Liver (tissue), 9 donors: ENCODE measurements around the gene DIAPH2. TPM values are rescaled to one million over a fixed set of nuclear protein-coding genes. Genes with fewer than 3 reads are reported as not detected.

ENCODE experiments used
- DNase-seq: peaks from one replicate; pipeline ENCODE4 v3.0.0-alpha.2; 2017; ENCODE audit warnings: low spot score
- H3K27ac ChIP-seq, 2 donors: one replicate each; pipeline ENCODE4 v1.7.0; 2013; ENCODE audit warnings: inconsistent platforms in 2 of 2, low read length in 2 of 2, control low read depth in 1 of 2, low read depth in 1 of 2, mild to moderate bottlenecking in 1 of 2
- H3K27me3 ChIP-seq, 4 donors: one replicate each; pipeline versions ENCODE4 v1.6.1 to v1.7.0; 2013; ENCODE audit warnings: low read length in 3 of 4, inconsistent platforms in 1 of 4, mild to moderate bottlenecking in 1 of 4, moderate library complexity in 1 of 4; ENCODE audit not compliant: control insufficient read depth in 4 of 4, insufficient read depth in 4 of 4
- H3K36me3 ChIP-seq, 4 donors: one replicate each; pipeline versions ENCODE4 v1.6.1 to v1.7.0; 2013; ENCODE audit warnings: low read length in 3 of 4, mild to moderate bottlenecking in 3 of 4, low read depth in 1 of 4, moderate library complexity in 1 of 4; ENCODE audit not compliant: control insufficient read depth in 4 of 4, insufficient read depth in 3 of 4
- H3K4me1 ChIP-seq, 4 donors: one replicate each; pipeline versions ENCODE4 v1.6.1 to v1.7.0; 2013; ENCODE audit warnings: low read length in 3 of 4, mild to moderate bottlenecking in 3 of 4, moderate library complexity in 1 of 4; ENCODE audit not compliant: control insufficient read depth in 4 of 4, insufficient read depth in 4 of 4
- H3K4me3 ChIP-seq, 3 donors: one replicate each; pipeline versions ENCODE4 v1.6.1 to v1.7.0; 2013; ENCODE audit warnings: low read length in 3 of 3, control low read depth in 1 of 3, low read depth in 1 of 3, mild to moderate bottlenecking in 1 of 3
- H3K9ac ChIP-seq, 2 donors: one replicate each; pipeline ENCODE4 v1.7.0; 2013; ENCODE audit warnings: low read length in 2 of 2, mild to moderate bottlenecking in 2 of 2, moderate library complexity in 2 of 2, control low read depth in 1 of 2, low read depth in 1 of 2
- H3K9me3 ChIP-seq, 4 donors: one replicate each; pipeline versions ENCODE4 v1.6.1 to v1.7.0; 2013; ENCODE audit warnings: low read length in 3 of 4; ENCODE audit not compliant: control insufficient read depth in 4 of 4
- CTCF ChIP-seq: fragments of 150-350 bp; IDR thresholded peaks from 2 replicates; pipeline ENCODE4 v1.5.1; 2017; ENCODE audit warnings: improper control_type of control experiment, low read depth, low read length; ENCODE audit not compliant: missing input control
- EGR1 ChIP-seq, 2 donors: IDR thresholded peaks; 2 replicates each; pipeline ENCODE4 v1.6.1; 2016 to 2018; ENCODE audit warnings: antibody characterized with exemption in 2 of 2, low read depth in 2 of 2
- FOXA1 ChIP-seq: IDR thresholded peaks from 2 replicates; pipeline ENCODE4 v1.6.1; 2016; ENCODE audit warnings: antibody characterized with exemption
- FOXA2 ChIP-seq: IDR thresholded peaks from 2 replicates; pipeline ENCODE4 v1.6.1; 2016; ENCODE audit warnings: antibody characterized with exemption
- GABPA ChIP-seq, 2 donors: IDR thresholded peaks in 1 of 2; conservative IDR thresholded peaks in 1 of 2; 2 replicates each; pipeline ENCODE4 v1.6.1; 2016; ENCODE audit warnings: antibody characterized with exemption in 2 of 2, mild to moderate bottlenecking in 1 of 2, moderate library complexity in 1 of 2
- HNF4A ChIP-seq, 2 donors: conservative IDR thresholded peaks; 2 replicates each; pipeline ENCODE4 v1.6.1; 2016; ENCODE audit warnings: antibody characterized with exemption in 2 of 2, mild to moderate bottlenecking in 2 of 2
- HNF4G ChIP-seq: IDR thresholded peaks from 2 replicates; pipeline ENCODE4 v1.6.1; 2016; ENCODE audit warnings: antibody characterized with exemption
- JUND ChIP-seq, 2 donors: IDR thresholded peaks; 2 replicates each; pipeline ENCODE4 v1.6.1; 2016; ENCODE audit warnings: antibody characterized with exemption in 2 of 2
- NR2F2 ChIP-seq: IDR thresholded peaks from 2 replicates; pipeline ENCODE4 v1.6.1; 2016; ENCODE audit warnings: antibody characterized with exemption
- RAD21 ChIP-seq, 2 donors: IDR thresholded peaks; 2 replicates each; pipeline ENCODE4 v1.6.1; 2016; ENCODE audit warnings: antibody characterized with exemption in 2 of 2, mild to moderate bottlenecking in 2 of 2
- RXRA ChIP-seq, 2 donors: IDR thresholded peaks; 2 replicates each; pipeline ENCODE4 v1.6.1; 2017 to 2018; ENCODE audit warnings: antibody characterized with exemption in 2 of 2, mild to moderate bottlenecking in 1 of 2
- SP1 ChIP-seq: IDR thresholded peaks from 2 replicates; pipeline ENCODE4 v1.6.1; 2018; ENCODE audit warnings: antibody characterized with exemption, mild to moderate bottlenecking
- TAF1 ChIP-seq: conservative IDR thresholded peaks from 2 replicates; pipeline ENCODE4 v1.6.1; 2016; ENCODE audit warnings: antibody characterized with exemption, mild to moderate bottlenecking
- YY1 ChIP-seq: IDR thresholded peaks from 2 replicates; pipeline ENCODE4 v1.6.1; 2016; ENCODE audit warnings: antibody characterized with exemption, mild to moderate bottlenecking
- WGBS: extraction: QIAGEN DNeasy Blood & Tissue Kit; methylation state at CpG from one replicate; pipeline ENCODE4 v1.1.7; 2013; 5-methylcytosine and 5-hydroxymethylcytosine counted together
- polyA plus RNA-seq, 2 donors: library from polyadenylated mRNA; stranded (reverse) in 1 of 2; unstranded in 1 of 2; fragments of 200-250 nt in 1 of 2; fragments of >200 nt in 1 of 2; fragmentation: Nextera tagmentation in 1 of 2; extraction: Ambion mirVana in 1 of 2; gene quantifications; one replicate each; pipeline versions ENCODE4 v1.2.1 to v1.2.3, GENCODE V29; 2013 to 2015
- total RNA-seq, 2 donors: library from RNA; depleted of rRNA; stranded (reverse); fragments of >200 nt; gene quantifications; one replicate each; pipeline ENCODE4 v1.2.3, GENCODE V29; 2014
- TF ChIP-seq, protein P1 (sequence below): IDR thresholded peaks from 2 replicates; pipeline ENCODE4 v1.6.1; 2016; ENCODE audit warnings: antibody characterized with exemption
- TF ChIP-seq, protein P2 (sequence below): IDR thresholded peaks from 2 replicates; pipeline ENCODE4 v1.6.1; 2016; ENCODE audit warnings: antibody characterized with exemption, mild to moderate bottlenecking
- TF ChIP-seq, protein P3 (sequence below): IDR thresholded peaks from 2 replicates; pipeline ENCODE4 v1.6.1; 2016; ENCODE audit warnings: antibody characterized with exemption
- TF ChIP-seq, protein P4 (sequence below): IDR thresholded peaks from 2 replicates; pipeline ENCODE4 v1.6.1; 2016; ENCODE audit warnings: antibody characterized with exemption
- donor health status: healthy.
- donor health status: healthy.
- donor health status: healthy.
- donor health status: healthy.
- donor health status: healthy.

DIAPH2 gene
- total and polyA plus RNA-seq, 4 donors: 2.7 to 16.6 (median 5.3) TPM

- no peak for TF ChIP-seq JUND (IDR thresholded peaks at IDR 0.05)
- no peak for TF ChIP-seq FOXA2
- TF ChIP-seq YY1: no peak
Measured at GRCh38 chrX:97295954-97296353, 611.3 kb downstream of the DIAPH2 start (continued).

- Histone ChIP-seq H3K27me3 (no peaks in the 10 kb centered on the region), H3K9ac (no peak overlapping the region), H3K27ac (no peak overlapping the region), H3K4me3 (no peak overlapping the region), H3K9me3 (no peaks in the 10 kb centered on the region), H3K4me1 (no peaks in the 10 kb centered on the region), H3K36me3 (no peaks in the 10 kb centered on the region)
- 86% methylated on average over 1 of the region's 1 CpG for WGBS
- TF ChIP-seq RXRA (IDR thresholded peaks at IDR 0.05): no peak
- TF ChIP-seq YY1: no peak
- TF ChIP-seq GABPA (IDR thresholded peaks at IDR 0.05 in 1 of 2, conservative IDR thresholded peaks at IDR 0.05 in 1 of 2): no peak
- TF ChIP-seq, protein P1, sequence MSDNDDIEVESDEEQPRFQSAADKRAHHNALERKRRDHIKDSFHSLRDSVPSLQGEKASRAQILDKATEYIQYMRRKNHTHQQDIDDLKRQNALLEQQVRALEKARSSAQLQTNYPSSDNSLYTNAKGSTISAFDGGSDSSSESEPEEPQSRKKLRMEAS: no peak
- TF ChIP-seq, protein P2, sequence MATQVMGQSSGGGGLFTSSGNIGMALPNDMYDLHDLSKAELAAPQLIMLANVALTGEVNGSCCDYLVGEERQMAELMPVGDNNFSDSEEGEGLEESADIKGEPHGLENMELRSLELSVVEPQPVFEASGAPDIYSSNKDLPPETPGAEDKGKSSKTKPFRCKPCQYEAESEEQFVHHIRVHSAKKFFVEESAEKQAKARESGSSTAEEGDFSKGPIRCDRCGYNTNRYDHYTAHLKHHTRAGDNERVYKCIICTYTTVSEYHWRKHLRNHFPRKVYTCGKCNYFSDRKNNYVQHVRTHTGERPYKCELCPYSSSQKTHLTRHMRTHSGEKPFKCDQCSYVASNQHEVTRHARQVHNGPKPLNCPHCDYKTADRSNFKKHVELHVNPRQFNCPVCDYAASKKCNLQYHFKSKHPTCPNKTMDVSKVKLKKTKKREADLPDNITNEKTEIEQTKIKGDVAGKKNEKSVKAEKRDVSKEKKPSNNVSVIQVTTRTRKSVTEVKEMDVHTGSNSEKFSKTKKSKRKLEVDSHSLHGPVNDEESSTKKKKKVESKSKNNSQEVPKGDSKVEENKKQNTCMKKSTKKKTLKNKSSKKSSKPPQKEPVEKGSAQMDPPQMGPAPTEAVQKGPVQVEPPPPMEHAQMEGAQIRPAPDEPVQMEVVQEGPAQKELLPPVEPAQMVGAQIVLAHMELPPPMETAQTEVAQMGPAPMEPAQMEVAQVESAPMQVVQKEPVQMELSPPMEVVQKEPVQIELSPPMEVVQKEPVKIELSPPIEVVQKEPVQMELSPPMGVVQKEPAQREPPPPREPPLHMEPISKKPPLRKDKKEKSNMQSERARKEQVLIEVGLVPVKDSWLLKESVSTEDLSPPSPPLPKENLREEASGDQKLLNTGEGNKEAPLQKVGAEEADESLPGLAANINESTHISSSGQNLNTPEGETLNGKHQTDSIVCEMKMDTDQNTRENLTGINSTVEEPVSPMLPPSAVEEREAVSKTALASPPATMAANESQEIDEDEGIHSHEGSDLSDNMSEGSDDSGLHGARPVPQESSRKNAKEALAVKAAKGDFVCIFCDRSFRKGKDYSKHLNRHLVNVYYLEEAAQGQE: no peak
- TF ChIP-seq FOXA1: no peak
- TF ChIP-seq, protein P3, sequence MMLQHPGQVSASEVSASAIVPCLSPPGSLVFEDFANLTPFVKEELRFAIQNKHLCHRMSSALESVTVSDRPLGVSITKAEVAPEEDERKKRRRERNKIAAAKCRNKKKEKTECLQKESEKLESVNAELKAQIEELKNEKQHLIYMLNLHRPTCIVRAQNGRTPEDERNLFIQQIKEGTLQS: no peak
- no peak for TF ChIP-seq RAD21 (IDR thresholded peaks at IDR 0.05)
- TF ChIP-seq CTCF: no peak
- TF ChIP-seq, protein P4, sequence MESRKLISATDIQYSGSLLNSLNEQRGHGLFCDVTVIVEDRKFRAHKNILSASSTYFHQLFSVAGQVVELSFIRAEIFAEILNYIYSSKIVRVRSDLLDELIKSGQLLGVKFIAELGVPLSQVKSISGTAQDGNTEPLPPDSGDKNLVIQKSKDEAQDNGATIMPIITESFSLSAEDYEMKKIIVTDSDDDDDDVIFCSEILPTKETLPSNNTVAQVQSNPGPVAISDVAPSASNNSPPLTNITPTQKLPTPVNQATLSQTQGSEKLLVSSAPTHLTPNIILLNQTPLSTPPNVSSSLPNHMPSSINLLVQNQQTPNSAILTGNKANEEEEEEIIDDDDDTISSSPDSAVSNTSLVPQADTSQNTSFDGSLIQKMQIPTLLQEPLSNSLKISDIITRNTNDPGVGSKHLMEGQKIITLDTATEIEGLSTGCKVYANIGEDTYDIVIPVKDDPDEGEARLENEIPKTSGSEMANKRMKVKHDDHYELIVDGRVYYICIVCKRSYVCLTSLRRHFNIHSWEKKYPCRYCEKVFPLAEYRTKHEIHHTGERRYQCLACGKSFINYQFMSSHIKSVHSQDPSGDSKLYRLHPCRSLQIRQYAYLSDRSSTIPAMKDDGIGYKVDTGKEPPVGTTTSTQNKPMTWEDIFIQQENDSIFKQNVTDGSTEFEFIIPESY: no peak
- TF ChIP-seq HNF4A (conservative IDR thresholded peaks at IDR 0.05): no peak
- no peak for TF ChIP-seq NR2F2
- no peak for TF ChIP-seq HNF4G
- no peak for TF ChIP-seq FOXA2
- no peak for TF ChIP-seq TAF1
- no peak for TF ChIP-seq JUND (IDR thresholded peaks at IDR 0.05)
- no peak for TF ChIP-seq EGR1 (IDR thresholded peaks at IDR 0.05; ENCODE audit: low read depth in 2 of 2)
- no peak for TF ChIP-seq SP1
- DNase-seq: no peak
Measured at GRCh38 chrX:97306771-97307470, 622.3 kb downstream of the DIAPH2 start.
